ENCODE results near the gene SLC4A2.
"Not testable (repeated sequence)": the region's sequence is repeated elsewhere in the genome, so short reads cannot be mapped to it uniquely, and the experiment has no call there.

Gene SLC4A2

DNA sequence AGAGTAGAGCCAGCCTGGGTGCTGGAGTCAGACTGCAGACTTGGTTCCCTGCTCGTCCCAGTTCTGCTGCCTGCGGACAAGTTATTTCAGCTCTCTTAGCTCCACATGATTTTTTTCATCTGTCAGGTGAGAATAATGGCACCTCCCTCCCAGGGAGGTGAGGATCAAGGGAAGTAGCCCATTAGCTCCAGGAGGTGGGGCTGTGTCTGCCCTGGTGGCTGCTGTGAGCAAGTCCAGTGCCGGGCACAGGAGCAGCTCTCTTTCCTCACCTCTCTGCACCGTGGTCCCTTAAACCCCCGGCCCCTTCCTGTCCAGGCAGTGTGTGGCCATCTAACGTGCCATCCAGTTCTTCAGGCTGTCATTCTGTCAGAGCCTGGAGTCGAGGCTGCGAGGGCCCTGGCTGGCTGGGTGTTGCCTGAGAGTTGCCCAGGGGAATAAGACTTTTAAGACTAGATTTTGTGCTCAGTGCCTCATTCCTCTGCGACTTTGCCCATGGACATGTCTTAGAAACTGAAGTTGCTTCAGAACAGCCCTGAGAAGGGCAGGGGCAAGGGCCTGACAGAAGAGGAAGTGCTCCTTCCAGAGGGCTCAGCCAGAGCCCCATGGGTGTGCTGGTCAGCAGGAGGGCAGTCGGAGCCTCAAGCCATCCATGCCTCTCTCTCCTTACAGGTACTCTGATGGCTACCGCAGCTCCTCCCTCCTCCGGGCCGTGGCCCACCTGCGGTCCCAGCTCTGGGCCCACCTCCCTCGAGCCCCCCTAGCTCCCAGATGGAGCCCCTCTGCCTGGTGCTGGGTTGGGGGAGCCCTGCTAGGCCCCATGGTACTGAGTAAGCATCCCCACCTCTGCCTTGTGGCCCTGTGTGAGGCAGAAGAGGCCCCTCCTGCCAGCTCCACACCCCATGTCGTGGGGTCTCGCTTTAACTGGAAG lies 26.2 kb upstream of the SLC4A2 start:
- peaks cover 16% of the 10 kb centered on the region for H3K36me3 Mint-ChIP-seq (ENCODE audit: low read depth)
- H3K27me3 Mint-ChIP-seq = no peaks in the 10 kb centered on the region
- no peaks in the 10 kb centered on the region for H3K9me3 Mint-ChIP-seq
- no peak overlapping the region for H3K27ac Mint-ChIP-seq
- peaks cover 22% of the 10 kb centered on the region for H3K4me1 Mint-ChIP-seq (ENCODE audit: low read depth)
- no peak overlapping the region for H3K4me3 Mint-ChIP-seq

DNA sequence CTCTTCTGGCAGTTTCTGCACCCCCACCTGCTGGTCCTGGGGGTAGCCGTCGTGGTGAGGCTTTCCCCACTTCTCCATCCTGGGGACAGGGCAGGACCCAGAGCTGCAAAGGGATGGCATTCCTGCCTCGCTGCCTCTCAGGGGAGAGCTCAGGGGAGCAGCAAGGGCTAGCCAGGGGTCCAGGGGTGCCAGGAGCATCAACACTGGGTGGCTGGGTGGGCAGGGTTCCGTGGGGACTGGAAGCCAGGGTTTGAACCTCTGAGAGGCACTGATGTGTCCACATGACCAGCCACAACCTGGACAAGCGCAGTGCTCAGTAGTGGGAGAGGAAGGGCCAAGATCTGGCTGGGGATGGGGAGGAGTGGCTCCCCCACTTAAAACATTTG lies 25.5 kb upstream of the SLC4A2 start:
- H3K4me3 Mint-ChIP-seq = no peak overlapping the region
- no peaks in the 10 kb centered on the region for H3K27me3 Mint-ChIP-seq
- peaks cover 23% of the 10 kb centered on the region for H3K4me1 Mint-ChIP-seq (ENCODE audit: low read depth)
- H3K9me3 Mint-ChIP-seq = no peaks in the 10 kb centered on the region
- no peak overlapping the region for H3K27ac Mint-ChIP-seq
- peaks cover 13% of the 10 kb centered on the region for H3K36me3 Mint-ChIP-seq (ENCODE audit: low read depth)

DNA sequence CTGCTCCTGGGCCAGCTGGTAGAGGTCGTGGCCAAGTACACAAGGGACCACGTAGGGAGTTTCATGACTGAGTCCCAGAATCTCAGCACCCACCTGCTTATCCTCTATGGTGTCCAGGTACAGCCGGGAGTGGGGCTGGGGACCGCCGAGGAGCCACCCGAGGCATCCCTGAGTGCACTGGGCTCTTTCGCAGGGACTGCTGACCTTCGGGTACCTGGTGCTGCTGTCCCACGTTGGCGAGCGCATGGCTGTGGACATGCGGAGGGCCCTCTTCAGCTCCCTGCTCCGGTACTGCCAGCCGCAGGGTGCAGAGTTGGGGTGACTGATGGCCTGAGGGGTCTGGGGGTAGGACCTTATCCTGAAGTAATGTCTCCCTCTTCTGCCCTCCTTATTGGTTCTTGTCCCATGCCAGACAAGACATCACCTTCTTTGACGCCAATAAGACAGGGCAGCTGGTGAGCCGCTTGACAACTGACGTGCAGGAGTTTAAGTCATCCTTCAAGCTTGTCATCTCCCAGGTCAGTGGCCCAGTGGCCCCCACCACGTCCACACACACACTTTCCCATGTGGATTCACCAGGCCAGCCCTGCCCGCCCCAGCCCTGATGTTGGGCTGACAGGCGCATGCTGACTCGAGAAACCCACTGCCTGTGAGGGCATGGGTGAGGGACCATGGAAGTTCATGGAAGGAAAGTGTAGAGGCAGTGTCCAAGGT lies 24.9 kb upstream of the SLC4A2 start:
- Mint-ChIP-seq H3K9me3 (no peaks in the 10 kb centered on the region), H3K36me3 (ENCODE audit: low read depth) (peaks cover 9% of the 10 kb centered on the region), H3K27ac (no peak overlapping the region), H3K4me3 (no peak overlapping the region), H3K27me3 (no peaks in the 10 kb centered on the region), H3K4me1 (ENCODE audit: low read depth) (peaks cover 23% of the 10 kb centered on the region)

DNA sequence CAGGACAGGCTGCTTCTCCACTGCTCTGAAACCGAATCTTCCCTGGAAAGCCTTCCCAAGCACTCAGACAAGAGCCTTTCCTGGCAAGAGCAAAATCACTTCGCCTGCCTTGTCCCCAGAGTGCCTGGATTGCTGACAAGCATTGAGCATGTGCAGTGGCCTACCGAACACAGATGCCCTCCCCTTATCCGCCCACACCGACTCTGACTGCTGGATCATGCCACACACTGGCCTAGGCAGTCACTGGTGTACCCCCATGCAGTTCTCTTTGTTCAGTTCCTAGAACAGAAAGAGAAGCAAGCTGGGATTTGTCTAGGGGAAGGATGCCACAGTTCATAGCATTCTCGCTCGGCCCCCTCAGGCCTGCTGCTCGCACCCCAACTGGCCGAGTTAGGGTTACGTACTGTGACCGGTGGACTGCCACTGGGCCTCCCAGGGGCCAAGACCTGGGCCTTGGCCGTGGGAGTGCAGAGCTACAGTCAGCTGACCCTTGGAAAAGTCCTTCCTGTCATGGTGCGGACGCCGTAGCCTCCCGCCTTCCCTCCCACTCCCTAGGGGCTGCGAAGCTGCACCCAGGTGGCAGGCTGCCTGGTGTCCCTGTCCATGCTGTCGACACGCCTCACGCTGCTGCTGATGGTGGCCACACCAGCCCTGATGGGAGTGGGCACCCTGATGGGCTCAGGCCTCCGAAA lies 24.2 kb upstream of the SLC4A2 start:
- no peak overlapping the region for H3K27ac Mint-ChIP-seq

DNA sequence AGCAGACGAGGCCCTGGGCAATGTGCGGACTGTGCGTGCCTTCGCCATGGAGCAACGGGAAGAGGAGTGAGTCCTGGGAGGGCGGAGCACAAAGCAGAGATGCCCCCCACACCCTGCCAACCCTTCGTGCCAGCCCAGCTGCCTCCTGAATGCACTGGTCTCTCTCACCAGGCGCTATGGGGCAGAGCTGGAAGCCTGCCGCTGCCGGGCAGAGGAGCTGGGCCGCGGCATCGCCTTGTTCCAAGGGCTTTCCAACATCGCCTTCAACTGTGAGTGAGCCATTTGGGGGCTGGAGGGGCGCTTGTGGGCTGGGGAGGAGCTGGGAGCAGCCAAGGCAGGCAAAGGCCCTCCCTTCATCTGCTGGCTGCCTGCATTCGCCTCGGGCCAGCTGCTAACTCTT lies 23.5 kb upstream of the SLC4A2 start:
- Mint-ChIP-seq H3K27me3 (no peaks in the 10 kb centered on the region), H3K9me3 (no peaks in the 10 kb centered on the region), H3K36me3 (ENCODE audit: low read depth) (peaks cover 5% of the 10 kb centered on the region), H3K4me3 (no peak overlapping the region), H3K4me1 (ENCODE audit: low read depth) (peaks cover 25% of the 10 kb centered on the region), H3K27ac (peak overlapping the region; percentile 45)

More for the DNA sequence above, 24.2 kb upstream of the SLC4A2 start:
- Mint-ChIP-seq H3K4me1 (ENCODE audit: low read depth) (peaks cover 24% of the 10 kb centered on the region), H3K4me3 (no peak overlapping the region), H3K9me3 (no peaks in the 10 kb centered on the region), H3K36me3 (ENCODE audit: low read depth) (peaks cover 5% of the 10 kb centered on the region), H3K27me3 (no peaks in the 10 kb centered on the region)

DNA sequence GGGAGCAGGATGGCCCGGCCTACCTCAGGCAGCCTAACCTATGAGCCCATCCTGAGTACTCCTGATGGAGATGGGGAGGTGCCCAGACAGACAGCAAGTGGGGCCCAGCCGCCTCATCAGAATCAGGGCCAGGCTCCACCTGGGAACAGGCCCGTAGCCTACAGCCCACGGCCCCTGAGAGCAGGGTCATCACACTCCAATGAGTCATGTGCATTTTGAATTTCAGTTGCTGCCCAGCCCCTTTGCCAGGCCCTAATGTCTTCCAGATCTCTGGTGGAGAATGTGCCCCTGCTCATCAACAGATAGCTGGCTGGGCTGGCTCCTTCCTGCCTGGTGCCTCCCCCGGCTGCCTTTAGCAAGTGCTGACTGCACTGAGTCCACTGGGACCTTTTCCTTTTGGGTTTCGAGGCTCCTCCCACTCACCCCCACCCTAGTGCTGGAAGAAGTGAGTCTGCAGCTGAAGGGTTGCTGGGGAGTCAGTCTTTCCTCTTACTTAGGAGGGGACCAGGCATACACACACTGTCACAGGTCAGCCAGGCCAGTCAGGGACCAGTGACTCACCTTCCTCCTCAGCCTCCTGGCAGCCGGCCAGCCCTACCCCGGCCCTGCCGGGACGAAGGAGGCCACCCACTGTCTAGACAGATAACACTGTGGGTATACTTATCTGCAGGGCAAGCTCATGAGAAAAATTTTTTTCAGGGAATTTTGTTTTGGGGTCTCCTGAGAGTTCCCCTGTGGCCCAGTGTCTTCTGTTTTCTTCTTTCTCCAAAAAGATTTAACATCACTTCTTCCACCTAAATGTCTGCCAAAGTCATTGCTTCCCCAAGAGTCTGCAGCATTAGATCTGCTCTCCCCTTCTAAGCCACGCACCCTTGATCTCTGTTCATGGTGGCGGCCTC lies 20.2 kb upstream of the SLC4A2 start:
- peak overlapping the region; percentile 91 for H3K27ac Mint-ChIP-seq
- H3K9me3 Mint-ChIP-seq = no peaks in the 10 kb centered on the region
- H3K36me3 Mint-ChIP-seq (ENCODE audit: low read depth) = no peaks in the 10 kb centered on the region
- peaks cover 25% of the 10 kb centered on the region for H3K4me1 Mint-ChIP-seq (ENCODE audit: low read depth)
- no peaks in the 10 kb centered on the region for H3K27me3 Mint-ChIP-seq
- peak overlapping the region; percentile 56 for H3K4me3 Mint-ChIP-seq

DNA sequence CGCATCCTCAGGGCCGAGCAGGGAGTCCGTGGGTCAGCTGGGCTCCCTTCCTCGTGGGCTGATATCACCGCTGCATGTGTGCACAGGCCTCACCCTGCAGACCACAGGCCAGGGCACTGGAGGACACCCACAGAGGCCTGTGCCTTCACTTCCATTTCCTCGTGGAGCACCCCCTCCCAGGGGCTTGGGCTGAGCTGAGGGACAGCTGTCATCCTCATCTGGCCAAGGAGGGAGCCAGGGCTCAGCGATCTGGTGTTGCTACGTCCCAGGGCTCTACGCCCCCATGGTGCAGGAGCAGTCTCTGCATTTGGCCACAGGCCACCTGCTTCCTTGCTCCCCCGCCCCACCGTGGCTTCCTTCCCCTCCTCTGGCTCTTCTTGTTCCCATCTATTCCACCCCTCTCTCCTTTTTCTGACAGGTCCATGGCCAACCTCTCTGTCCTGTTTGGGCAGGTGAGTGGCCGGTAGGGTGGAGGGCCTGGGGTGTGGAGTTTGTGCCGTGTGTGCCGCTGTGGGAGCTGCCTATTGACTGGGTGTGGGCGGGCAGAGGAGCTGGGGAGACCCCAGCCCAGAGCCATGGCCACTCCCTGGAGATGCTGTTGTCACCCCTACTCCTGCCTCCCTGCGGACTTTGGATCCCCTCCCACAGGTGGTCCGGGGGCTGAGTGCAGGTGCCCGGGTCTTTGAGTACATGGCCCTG lies 19.4 kb upstream of the SLC4A2 start:
- Mint-ChIP-seq H3K4me3 (peak overlapping the region; percentile 56), H3K36me3 (ENCODE audit: low read depth) (no peaks in the 10 kb centered on the region), H3K9me3 (no peaks in the 10 kb centered on the region), H3K4me1 (ENCODE audit: low read depth) (peaks cover 25% of the 10 kb centered on the region), H3K27me3 (no peaks in the 10 kb centered on the region), H3K27ac (peak overlapping the region; percentile 91)

DNA sequence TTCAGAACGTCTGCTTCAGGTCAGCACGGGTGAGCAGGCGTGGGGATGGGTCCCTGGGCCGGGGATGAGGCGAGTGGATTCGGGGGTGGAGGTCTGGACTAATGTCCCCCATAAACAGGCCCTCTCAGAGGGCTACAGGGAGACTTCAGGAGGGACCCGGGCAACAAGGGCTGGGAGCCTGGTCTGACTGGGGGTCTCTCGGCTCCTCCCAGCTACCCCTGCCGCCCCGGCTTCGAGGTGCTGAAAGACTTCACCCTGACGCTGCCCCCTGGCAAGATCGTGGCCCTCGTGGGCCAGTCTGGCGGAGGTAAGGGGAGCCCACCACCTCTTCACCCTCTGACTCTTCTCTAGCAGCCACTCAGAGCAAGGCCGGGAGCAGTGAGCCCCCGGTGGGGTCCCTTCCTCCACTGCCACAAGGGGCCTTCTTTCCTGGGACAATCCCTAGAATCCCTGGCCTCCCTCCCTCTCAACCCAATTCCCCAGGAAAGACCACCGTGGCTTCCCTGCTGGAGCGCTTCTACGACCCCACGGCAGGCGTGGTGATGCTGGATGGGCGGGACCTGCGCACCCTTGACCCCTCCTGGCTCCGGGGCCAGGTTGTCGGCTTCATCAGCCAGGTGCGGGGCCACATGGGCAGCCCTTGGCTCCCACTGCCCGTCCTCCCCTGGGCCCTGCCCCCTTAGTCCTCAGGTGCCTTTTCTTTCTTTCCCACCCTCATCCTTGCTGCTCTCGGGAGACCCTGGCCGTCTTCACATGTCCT lies 18.6 kb upstream of the SLC4A2 start:
- H3K36me3 Mint-ChIP-seq (ENCODE audit: low read depth) = no peaks in the 10 kb centered on the region
- H3K27ac Mint-ChIP-seq = no peak overlapping the region
- H3K27me3 Mint-ChIP-seq = no peaks in the 10 kb centered on the region
- H3K4me1 Mint-ChIP-seq (ENCODE audit: low read depth) = peaks cover 25% of the 10 kb centered on the region
- H3K4me3 Mint-ChIP-seq = no peak overlapping the region
- no peaks in the 10 kb centered on the region for H3K9me3 Mint-ChIP-seq

DNA sequence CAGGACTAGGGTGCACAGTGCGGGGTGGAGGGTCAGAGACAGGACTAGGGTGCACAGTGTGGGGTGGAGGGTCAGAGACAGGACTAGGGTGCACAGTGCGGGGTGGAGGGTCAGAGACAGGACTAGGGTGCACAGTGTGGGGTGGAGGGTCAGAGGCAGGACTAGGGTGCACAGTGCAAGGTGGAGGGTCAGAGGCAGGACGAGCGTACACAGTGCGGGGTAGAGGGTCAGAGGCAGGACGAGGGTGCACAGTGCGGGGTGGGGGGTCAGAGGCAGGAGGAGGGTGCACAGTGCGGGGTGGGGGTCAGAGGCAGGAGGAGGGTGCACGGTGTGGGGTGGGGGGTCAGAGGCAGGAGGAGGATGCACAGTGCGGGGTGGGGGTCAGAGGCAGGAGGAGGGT lies 15.9 kb upstream of the SLC4A2 start:
- not testable (repeated sequence) for H3K9me3 Mint-ChIP-seq; H3K27me3 Mint-ChIP-seq; H3K36me3 Mint-ChIP-seq (ENCODE audit: low read depth); H3K4me3 Mint-ChIP-seq; H3K27ac Mint-ChIP-seq
- peaks cover 18% of the 10 kb centered on the region for H3K4me1 Mint-ChIP-seq (ENCODE audit: low read depth)

DNA sequence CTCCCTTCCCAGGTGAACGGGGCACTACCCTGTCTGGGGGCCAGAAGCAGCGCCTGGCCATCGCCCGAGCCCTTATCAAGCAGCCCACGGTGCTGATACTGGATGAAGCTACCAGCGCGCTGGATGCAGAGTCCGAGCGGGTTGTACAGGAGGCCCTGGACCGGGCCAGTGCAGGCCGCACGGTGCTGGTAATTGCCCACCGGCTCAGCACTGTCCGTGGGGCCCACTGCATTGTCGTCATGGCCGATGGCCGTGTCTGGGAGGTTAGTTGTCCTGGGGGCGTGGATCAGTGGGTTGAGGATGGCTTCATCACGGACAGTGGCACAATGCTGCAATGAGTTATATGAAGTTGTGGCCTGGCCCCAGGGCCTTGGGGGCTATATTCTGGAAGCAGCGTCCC lies 15.4 kb upstream of the SLC4A2 start:
- H3K4me1 Mint-ChIP-seq (ENCODE audit: low read depth) = peaks cover 13% of the 10 kb centered on the region
- H3K27ac Mint-ChIP-seq = no peak overlapping the region
- no peaks in the 10 kb centered on the region for H3K36me3 Mint-ChIP-seq (ENCODE audit: low read depth)
- H3K27me3 Mint-ChIP-seq = no peaks in the 10 kb centered on the region
- no peaks in the 10 kb centered on the region for H3K9me3 Mint-ChIP-seq
- H3K4me3 Mint-ChIP-seq = no peak overlapping the region

DNA sequence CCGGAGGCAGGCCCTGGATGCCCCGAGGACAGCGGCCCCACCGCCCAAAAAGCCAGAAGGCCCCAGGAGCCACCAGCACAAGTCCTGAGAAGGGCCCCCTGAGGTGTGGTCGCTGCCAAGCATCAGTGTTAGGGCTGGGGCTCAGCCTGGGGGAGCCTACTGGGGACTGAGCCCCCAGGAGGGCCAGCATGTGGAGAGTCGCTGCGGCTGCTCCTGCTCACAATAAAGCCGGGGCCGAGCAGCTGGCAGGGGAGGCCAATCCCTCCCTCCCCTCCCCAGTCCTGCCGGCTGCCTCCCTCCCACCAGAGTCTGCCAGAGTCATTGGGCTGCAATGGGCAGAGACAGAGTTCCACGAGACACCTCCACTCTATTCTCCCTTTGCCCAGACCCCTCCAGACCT lies 14.1 kb upstream of the SLC4A2 start:
- Mint-ChIP-seq H3K4me1 (ENCODE audit: low read depth) (no peaks in the 10 kb centered on the region), H3K27me3 (no peaks in the 10 kb centered on the region), H3K4me3 (no peak overlapping the region), H3K9me3 (no peaks in the 10 kb centered on the region), H3K27ac (no peak overlapping the region), H3K36me3 (ENCODE audit: low read depth) (no peaks in the 10 kb centered on the region)

DNA sequence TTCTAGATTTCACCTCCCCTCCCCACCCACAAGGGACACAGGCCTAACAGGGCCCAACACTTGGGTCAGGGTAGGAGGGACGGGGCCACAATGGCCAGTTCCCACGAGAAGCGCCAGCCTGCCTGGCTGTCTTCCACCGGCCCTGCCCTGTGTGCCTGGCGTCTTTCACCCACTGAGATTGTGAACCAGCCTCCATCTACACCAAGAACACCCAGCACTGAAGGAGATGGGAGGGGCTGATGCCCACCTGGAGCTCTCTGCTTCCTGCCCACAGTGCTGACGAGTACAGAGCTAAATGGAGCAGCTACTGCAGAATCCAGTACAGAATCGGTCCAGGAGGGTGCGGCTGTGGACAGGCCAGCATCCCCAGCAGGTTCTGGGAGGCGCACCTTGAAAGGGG lies 13.4 kb upstream of the SLC4A2 start:
- Mint-ChIP-seq H3K4me1 (ENCODE audit: low read depth) (no peaks in the 10 kb centered on the region), H3K27ac (no peak overlapping the region), H3K27me3 (no peaks in the 10 kb centered on the region), H3K36me3 (ENCODE audit: low read depth) (no peaks in the 10 kb centered on the region), H3K9me3 (no peaks in the 10 kb centered on the region), H3K4me3 (no peak overlapping the region)

All from stimulated activated naive CD8-positive, alpha-beta T cell treated with anti-CD3 and anti-CD28 coated beads, Interleukin-15, Interleukin-2, amounts not matched to agents 100 ng/mL and 50 ng/mL, for 24 hours (primary cell).